HG02678 (cell line): Measurements from ENCODE around the gene PIGC.
"Not testable (repeated sequence)": the region's sequence is repeated elsewhere in the genome, so short reads cannot be mapped to it uniquely, and the experiment has no call there.

ENCODE experiments used
- ATAC-seq: cut with Tn5 transposase; IDR thresholded peaks from one replicate; pipeline ENCODE4 v1.9.1; 2021; ENCODE audit warnings: mild to moderate bottlenecking, moderate library complexity; ENCODE audit not compliant: unreplicated experiment

The PIGC gene

DNA sequence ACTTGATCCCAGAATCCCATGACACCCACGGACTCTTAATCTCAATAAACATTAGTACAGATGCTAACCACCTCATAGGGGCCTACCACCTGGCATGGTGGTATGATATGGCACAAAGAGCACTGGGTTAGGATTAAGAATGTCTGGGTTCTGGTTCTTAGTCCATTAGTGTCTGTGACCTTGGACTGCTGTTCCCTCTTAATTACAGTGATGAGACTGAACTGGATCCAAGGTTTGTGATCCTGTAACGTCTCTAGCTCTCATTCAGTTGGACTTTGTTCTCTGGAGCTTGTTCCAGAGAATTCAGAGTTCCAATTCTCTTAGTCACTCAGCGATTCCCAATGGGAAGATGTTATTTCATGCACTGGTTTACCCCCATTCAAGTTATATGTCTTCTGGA lies 23.6 kb upstream of the PIGC start:
- no peak for ATAC-seq

GRCh38 chr1:172466795-172467407 lies 23.0 kb upstream of the PIGC start:
- ATAC-seq = no peak

- ATAC-seq = no peak
Observed at GRCh38 chr1:172465617-172466016, 21.7 kb upstream of the PIGC start.

GRCh38 chr1:172460887-172461315 lies 17.0 kb upstream of the PIGC start:
- ATAC-seq = no peak

DNA sequence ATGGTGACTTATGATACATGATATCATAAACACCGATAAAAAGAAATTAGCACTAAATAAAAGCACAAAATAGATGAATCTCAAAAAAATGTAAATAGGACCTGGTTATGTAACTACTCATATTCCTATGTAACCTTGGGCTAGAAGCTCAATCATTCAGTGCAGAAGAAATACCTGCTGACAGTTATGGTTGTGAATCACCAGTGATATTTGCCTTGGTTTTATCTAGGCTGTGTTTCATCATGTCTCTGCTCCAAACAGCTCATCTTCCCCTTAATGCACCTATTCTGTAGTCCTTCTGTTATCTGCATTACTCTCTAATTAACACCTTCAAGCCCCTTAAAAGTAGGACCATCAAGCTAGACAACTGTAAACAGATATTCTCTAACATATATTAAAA lies 16.3 kb upstream of the PIGC start:
- ATAC-seq = no peak

- ATAC-seq = no peak
Observed at GRCh38 chr1:172457479-172458130, 13.7 kb upstream of the PIGC start.

- ATAC-seq = no peak
Observed at GRCh38 chr1:172456344-172456769, 12.5 kb upstream of the PIGC start.

DNA sequence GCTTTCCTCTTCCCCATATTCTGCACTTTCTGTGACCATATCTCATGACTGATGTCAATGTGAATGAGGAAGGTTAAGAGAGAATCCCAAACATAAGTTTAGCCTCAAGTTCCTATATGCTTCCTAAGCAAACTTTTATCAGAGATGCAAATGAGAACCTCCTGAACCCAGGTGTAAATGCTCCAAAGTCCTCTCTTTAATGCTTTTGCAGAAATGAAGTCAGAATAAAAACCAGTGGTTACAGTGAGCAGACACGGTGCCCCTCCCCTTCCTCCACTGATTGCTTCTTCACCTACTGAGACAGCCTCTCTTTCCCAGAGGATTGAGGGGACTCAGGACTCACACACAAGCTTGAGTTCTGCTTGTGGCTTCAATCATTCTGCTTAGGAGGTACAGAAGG lies 11.6 kb upstream of the PIGC start:
- no peak for ATAC-seq

- ATAC-seq = no peak
Observed at GRCh38 chr1:172453607-172454006, 9.7 kb upstream of the PIGC start.

GRCh38 chr1:172453153-172453545 lies 9.3 kb upstream of the PIGC start:
- ATAC-seq = no peak

DNA sequence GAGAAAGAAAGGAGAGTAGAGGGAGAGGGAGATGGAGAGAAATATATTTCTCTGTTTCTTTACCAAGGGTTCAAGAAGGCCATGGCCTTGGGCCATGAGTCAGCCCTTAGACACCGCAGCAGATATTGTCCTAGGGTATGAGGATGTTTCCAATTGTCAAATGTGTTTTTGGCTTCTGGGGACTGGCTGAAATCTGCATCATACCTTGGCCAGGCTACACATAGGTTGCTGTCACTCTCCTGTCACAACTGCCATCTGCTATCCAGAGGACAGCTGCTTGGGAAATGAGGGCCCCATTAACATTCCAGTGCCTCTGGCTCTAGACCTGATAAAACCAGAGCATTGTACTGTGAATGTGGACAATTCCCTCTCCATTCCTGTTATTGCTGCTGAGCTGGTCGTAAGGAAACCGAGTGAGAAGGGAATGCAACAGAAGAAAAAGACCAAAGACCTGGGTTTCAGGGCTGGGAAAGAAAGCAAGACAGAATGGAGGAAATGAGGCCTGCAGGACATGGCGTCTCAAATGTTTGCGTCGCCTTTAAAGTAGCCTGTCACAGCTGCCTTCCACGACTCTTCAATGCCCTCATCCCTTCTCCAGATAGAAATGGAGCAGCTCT lies 8.8 kb upstream of the PIGC start:
- no peak for ATAC-seq

DNA sequence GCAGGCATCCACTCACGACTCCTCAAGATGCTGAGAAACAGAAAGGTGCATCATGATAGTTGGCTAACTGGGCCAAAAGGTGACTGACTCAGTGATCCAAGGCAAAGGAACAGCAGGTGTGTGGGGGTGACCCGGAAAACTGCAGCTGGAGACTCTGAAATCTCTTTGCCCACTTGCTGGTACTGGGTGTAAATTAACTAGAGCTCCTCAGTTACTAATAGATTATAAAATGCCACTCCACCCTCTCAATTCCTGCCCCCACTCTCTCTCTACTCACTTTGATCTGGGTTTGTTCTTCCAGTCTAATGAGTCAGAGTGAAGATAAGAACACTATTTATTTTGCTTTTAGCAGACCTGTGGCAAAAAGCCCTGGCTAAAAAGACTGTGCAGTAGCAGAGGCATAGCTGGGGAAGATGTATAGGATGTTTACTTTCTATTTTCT lies 7.2 kb upstream of the PIGC start:
- no peak for ATAC-seq

- ATAC-seq = no peak
Observed at GRCh38 chr1:172450524-172450885, 6.6 kb upstream of the PIGC start.

DNA sequence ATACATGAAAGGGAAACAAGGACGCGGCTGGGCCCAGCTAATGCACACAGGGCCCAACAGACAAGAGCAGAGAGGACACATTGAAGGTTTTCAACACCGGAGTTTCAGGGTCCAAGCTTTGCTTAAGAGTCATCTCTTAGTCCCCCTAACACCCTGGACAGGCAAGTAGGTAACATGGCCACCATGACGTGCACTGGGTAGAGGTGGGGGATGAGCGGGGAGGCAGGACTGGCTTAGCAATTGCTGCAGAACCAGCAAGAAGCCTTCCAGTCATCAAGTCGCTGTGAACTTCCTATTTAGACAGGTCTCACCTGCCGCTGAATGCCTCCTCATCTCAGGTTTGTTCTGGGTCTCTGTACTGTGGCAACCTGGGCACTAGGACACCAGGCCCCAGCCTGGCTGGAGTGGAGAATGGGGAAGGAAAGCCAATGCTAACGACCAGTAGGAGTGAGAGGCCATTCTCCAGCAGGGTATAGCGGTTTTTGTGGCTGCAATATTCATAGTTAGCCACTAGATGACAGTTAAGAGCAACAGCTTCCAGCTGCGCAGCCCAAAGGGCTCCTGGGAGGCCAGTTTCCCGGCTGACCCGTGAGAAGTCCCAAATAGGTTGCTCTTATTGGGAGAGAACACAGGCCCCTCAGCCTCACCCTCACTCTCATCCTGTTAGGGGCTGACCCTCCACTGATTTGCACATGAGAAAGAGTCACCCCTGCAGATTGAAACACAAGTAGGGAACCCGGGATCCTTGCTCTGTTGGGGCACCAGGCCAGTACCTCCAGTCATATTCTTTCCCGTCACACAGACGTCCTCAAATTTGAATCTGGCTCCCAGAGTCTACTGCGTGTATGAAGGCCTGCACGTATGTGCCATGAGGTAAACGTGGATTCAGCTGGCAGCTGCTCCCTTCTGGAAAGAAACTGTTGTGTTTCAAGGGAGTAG lies 6.0 kb upstream of the PIGC start:
- ATAC-seq = peak; percentile 95

GRCh38 chr1:172448995-172449584 lies 5.2 kb upstream of the PIGC start:
- no peak for ATAC-seq

GRCh38 chr1:172447641-172448040 lies 3.8 kb upstream of the PIGC start:
- ATAC-seq = no peak

DNA sequence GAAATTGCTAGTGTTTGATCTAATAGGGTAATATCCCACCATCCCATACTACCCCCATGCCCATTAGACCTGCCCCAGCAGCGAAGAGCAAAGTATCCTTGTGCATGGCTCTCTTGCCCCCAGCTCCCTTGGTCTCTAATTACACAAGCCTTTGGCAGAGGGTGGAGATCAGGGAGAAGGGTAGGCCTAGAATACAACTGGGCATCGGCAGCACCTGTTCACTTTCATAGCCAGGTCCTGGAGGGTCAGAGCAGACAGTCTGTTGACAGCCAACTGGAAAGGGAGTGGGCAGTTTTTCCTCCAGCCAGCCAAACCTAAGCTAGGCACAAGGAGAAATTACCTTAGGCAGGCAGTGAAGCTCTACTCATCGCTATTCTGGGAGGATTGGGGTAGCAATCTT lies 2.7 kb upstream of the PIGC start:
- no peak for ATAC-seq

DNA sequence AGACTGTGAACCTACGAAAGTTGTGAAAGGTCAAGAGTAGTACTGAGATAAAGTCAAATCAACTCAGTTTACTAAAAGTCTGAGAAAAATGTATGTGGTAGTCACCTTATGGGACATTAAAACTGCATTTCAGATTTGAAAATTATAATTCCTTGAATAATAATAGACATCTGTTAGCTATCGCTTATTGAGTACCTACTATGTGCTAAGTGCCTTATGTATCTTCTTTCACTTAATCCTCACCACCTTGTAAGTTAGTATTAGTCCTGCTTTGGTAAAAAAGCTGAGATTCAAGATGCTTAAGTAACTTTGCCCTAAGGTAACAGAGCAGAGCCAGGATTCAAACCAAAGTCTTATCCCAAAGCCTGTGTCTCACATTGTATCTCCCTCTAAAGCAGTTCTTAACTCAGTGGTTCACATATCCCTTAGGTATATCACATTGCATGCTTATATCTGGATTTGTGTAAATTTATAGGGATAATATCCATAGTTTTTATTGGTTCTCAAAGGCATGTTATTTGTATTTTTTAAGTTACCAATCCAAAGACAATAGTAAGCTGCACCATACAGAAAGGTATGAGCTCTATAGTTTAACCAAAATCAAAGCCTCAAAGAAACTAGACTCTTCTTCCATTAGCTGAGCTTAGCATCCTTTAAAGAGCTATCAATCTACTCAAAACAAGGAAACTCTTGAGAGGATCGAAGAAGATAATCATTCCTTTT lies 865 bp downstream of the PIGC start:
- no peak for ATAC-seq

GRCh38 chr1:172442404-172442803 lies 1.5 kb downstream of the PIGC start:
- ATAC-seq = no peak

DNA sequence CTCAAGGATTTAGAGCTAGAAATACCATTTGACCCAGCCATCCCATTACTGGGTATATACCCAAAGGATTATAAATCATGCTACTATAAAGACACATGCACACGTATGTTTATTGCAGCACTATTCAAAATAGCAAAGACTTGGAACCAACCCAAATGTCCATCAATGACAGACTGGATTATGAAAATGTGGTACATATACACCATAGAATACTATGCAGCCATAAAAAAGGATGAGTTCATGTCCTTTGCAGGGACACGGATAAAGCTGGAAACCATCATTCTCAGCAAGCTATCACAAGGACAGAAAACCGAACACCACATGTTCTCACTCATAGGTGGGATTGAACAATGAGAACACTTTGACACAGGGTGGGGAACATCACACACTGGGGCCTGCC lies 6.7 kb downstream of the PIGC start:
- ATAC-seq = not testable (repeated sequence)
